DOHH2 (cell line): ENCODE data around the gene KCNN2.

Source experiments
- EZH2phosphoT487 ChIP-seq: fragments of 200-600 bp; sonication (generic); IDR thresholded peaks from 2 replicates; pipeline ENCODE4 v1.6.1; 2017; ENCODE audit warnings: borderline replicate concordance, mild to moderate bottlenecking, antibody characterized with exemption, low read length, moderate library complexity, mixed read lengths
- TF ChIP-seq, protein P1 (sequence below): fragments of 200-600 bp; sonication (generic); IDR thresholded peaks from one replicate; pipeline ENCODE4 v1.5.1; 2014; ENCODE audit warnings: antibody characterized with exemption, mild to moderate bottlenecking, low read depth, low read length; ENCODE audit not compliant: poor library complexity, severe bottlenecking

DNA sequence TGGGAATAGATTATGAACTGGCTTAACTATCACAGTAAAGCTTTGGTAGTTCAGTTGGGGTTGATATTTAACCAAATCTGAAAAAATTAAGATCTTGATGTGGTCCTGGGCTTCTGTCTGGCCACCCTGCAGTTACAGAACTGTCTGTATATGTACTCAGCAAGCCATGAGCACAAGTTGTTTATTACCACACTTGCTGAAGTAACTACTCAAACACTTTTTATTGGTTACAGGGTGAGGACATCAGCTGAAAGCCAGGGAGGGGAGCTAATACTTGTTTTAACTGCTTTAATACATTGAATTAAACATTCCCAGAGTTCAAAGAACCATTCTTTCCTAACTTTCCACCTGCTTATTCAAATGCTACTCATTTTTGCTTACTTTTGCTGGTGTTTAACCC, 29.4 kb upstream of the KCNN2 start:
- TF ChIP-seq, protein P1, sequence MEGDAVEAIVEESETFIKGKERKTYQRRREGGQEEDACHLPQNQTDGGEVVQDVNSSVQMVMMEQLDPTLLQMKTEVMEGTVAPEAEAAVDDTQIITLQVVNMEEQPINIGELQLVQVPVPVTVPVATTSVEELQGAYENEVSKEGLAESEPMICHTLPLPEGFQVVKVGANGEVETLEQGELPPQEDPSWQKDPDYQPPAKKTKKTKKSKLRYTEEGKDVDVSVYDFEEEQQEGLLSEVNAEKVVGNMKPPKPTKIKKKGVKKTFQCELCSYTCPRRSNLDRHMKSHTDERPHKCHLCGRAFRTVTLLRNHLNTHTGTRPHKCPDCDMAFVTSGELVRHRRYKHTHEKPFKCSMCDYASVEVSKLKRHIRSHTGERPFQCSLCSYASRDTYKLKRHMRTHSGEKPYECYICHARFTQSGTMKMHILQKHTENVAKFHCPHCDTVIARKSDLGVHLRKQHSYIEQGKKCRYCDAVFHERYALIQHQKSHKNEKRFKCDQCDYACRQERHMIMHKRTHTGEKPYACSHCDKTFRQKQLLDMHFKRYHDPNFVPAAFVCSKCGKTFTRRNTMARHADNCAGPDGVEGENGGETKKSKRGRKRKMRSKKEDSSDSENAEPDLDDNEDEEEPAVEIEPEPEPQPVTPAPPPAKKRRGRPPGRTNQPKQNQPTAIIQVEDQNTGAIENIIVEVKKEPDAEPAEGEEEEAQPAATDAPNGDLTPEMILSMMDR, result no peak
- TF ChIP-seq EZH2phosphoT487, result no peak
